Measurements from ENCODE around the gene IGSF3.
"Not testable (repeated sequence)": the region's sequence is repeated elsewhere in the genome, so short reads cannot be mapped to it uniquely, and the experiment has no call there.

Gene IGSF3

GRCh38 chr1:116634386-116634785 is 33.1 kb downstream of the IGSF3 start:
- H3K9me3 Mint-ChIP-seq; H3K27ac Mint-ChIP-seq; H3K4me3 Mint-ChIP-seq; H3K36me3 Mint-ChIP-seq (ENCODE audit: low read depth); H3K27me3 Mint-ChIP-seq: not testable (repeated sequence)
- peaks cover 17% of the 10 kb centered on the region for H3K4me1 Mint-ChIP-seq (ENCODE audit: low read depth)

- not testable (repeated sequence) for H3K4me3 Mint-ChIP-seq; H3K9me3 Mint-ChIP-seq; H3K36me3 Mint-ChIP-seq (ENCODE audit: low read depth); H3K27me3 Mint-ChIP-seq; H3K27ac Mint-ChIP-seq
- H3K4me1 Mint-ChIP-seq (ENCODE audit: low read depth) = peaks cover 22% of the 10 kb centered on the region
These were observed 35.3 kb downstream of the IGSF3 start for GRCh38 chr1:116631996-116632925.

- H3K4me1 Mint-ChIP-seq (ENCODE audit: low read depth) = peaks cover 21% of the 10 kb centered on the region
- not testable (repeated sequence) for H3K36me3 Mint-ChIP-seq (ENCODE audit: low read depth); H3K27me3 Mint-ChIP-seq; H3K27ac Mint-ChIP-seq; H3K4me3 Mint-ChIP-seq; H3K9me3 Mint-ChIP-seq
These were observed 36.0 kb downstream of the IGSF3 start for GRCh38 chr1:116631554-116631953.

GRCh38 chr1:116630057-116630456 is 37.5 kb downstream of the IGSF3 start:
- not testable (repeated sequence) for H3K27ac Mint-ChIP-seq; H3K4me3 Mint-ChIP-seq; H3K9me3 Mint-ChIP-seq; H3K27me3 Mint-ChIP-seq; H3K36me3 Mint-ChIP-seq (ENCODE audit: low read depth)
- peaks cover 21% of the 10 kb centered on the region for H3K4me1 Mint-ChIP-seq (ENCODE audit: low read depth)

GRCh38 chr1:116629441-116629840 is 38.1 kb downstream of the IGSF3 start:
- H3K4me3 Mint-ChIP-seq; H3K27me3 Mint-ChIP-seq; H3K9me3 Mint-ChIP-seq; H3K36me3 Mint-ChIP-seq (ENCODE audit: low read depth); H3K27ac Mint-ChIP-seq: not testable (repeated sequence)
- peaks cover 24% of the 10 kb centered on the region for H3K4me1 Mint-ChIP-seq (ENCODE audit: low read depth)

- no peaks in the 10 kb centered on the region for H3K36me3 Mint-ChIP-seq (ENCODE audit: low read depth)
- H3K27ac Mint-ChIP-seq = peak overlapping the region; percentile 79
- no peaks in the 10 kb centered on the region for H3K9me3 Mint-ChIP-seq
- peaks cover 24% of the 10 kb centered on the region for H3K4me1 Mint-ChIP-seq (ENCODE audit: low read depth)
- no peaks in the 10 kb centered on the region for H3K27me3 Mint-ChIP-seq
- peak overlapping the region; percentile 30 for H3K4me3 Mint-ChIP-seq
These were observed 39.1 kb downstream of the IGSF3 start for GRCh38 chr1:116628448-116628847.

- H3K27me3 Mint-ChIP-seq; H3K4me3 Mint-ChIP-seq; H3K27ac Mint-ChIP-seq; H3K36me3 Mint-ChIP-seq (ENCODE audit: low read depth); H3K9me3 Mint-ChIP-seq: not testable (repeated sequence)
- peaks cover 24% of the 10 kb centered on the region for H3K4me1 Mint-ChIP-seq (ENCODE audit: low read depth)
These were observed 40.2 kb downstream of the IGSF3 start for GRCh38 chr1:116627357-116627756.

- not testable (repeated sequence) for H3K9me3 Mint-ChIP-seq; H3K36me3 Mint-ChIP-seq (ENCODE audit: low read depth); H3K27me3 Mint-ChIP-seq; H3K4me3 Mint-ChIP-seq; H3K27ac Mint-ChIP-seq
- peaks cover 24% of the 10 kb centered on the region for H3K4me1 Mint-ChIP-seq (ENCODE audit: low read depth)
These were observed 40.6 kb downstream of the IGSF3 start for GRCh38 chr1:116626915-116627314.

GRCh38 chr1:116625155-116625554 is 42.4 kb downstream of the IGSF3 start:
- not testable (repeated sequence) for H3K36me3 Mint-ChIP-seq (ENCODE audit: low read depth); H3K27ac Mint-ChIP-seq; H3K27me3 Mint-ChIP-seq; H3K4me3 Mint-ChIP-seq; H3K9me3 Mint-ChIP-seq
- peaks cover 24% of the 10 kb centered on the region for H3K4me1 Mint-ChIP-seq (ENCODE audit: low read depth)

- Mint-ChIP-seq H3K9me3 (no peaks in the 10 kb centered on the region), H3K27me3 (peaks cover 9% of the 10 kb centered on the region), H3K27ac (no peak overlapping the region), H3K4me1 (ENCODE audit: low read depth) (peaks cover 16% of the 10 kb centered on the region), H3K36me3 (ENCODE audit: low read depth) (no peaks in the 10 kb centered on the region), H3K4me3 (no peak overlapping the region)
These were observed 43.5 kb downstream of the IGSF3 start for GRCh38 chr1:116624040-116624439.

GRCh38 chr1:116622496-116622895 is 45.0 kb downstream of the IGSF3 start:
- peak overlapping the region; percentile 23 for H3K27ac Mint-ChIP-seq
- H3K9me3 Mint-ChIP-seq; H3K4me3 Mint-ChIP-seq; H3K36me3 Mint-ChIP-seq (ENCODE audit: low read depth); H3K4me1 Mint-ChIP-seq (ENCODE audit: low read depth): not testable (repeated sequence)
- H3K27me3 Mint-ChIP-seq = peaks cover 11% of the 10 kb centered on the region

GRCh38 chr1:116621756-116622155 is 45.8 kb downstream of the IGSF3 start:
- not testable (repeated sequence) for H3K9me3 Mint-ChIP-seq; H3K27ac Mint-ChIP-seq; H3K4me3 Mint-ChIP-seq; H3K4me1 Mint-ChIP-seq (ENCODE audit: low read depth); H3K36me3 Mint-ChIP-seq (ENCODE audit: low read depth)
- peaks cover 11% of the 10 kb centered on the region for H3K27me3 Mint-ChIP-seq

GRCh38 chr1:116620392-116620791 is 47.1 kb downstream of the IGSF3 start:
- not testable (repeated sequence) for H3K4me1 Mint-ChIP-seq (ENCODE audit: low read depth); H3K27ac Mint-ChIP-seq; H3K36me3 Mint-ChIP-seq (ENCODE audit: low read depth); H3K4me3 Mint-ChIP-seq; H3K9me3 Mint-ChIP-seq
- peaks cover 11% of the 10 kb centered on the region for H3K27me3 Mint-ChIP-seq

GRCh38 chr1:116619106-116619505 is 48.4 kb downstream of the IGSF3 start:
- not testable (repeated sequence) for H3K9me3 Mint-ChIP-seq; H3K4me1 Mint-ChIP-seq (ENCODE audit: low read depth); H3K4me3 Mint-ChIP-seq; H3K36me3 Mint-ChIP-seq (ENCODE audit: low read depth); H3K27ac Mint-ChIP-seq
- peaks cover 11% of the 10 kb centered on the region for H3K27me3 Mint-ChIP-seq

GRCh38 chr1:116617808-116618207 is 49.7 kb downstream of the IGSF3 start:
- not testable (repeated sequence) for H3K27ac Mint-ChIP-seq; H3K36me3 Mint-ChIP-seq (ENCODE audit: low read depth); H3K9me3 Mint-ChIP-seq; H3K4me1 Mint-ChIP-seq (ENCODE audit: low read depth); H3K4me3 Mint-ChIP-seq
- H3K27me3 Mint-ChIP-seq = peaks cover 11% of the 10 kb centered on the region

- H3K4me1 Mint-ChIP-seq (ENCODE audit: low read depth) = peaks cover 22% of the 10 kb centered on the region
- H3K27me3 Mint-ChIP-seq; H3K9me3 Mint-ChIP-seq; H3K36me3 Mint-ChIP-seq (ENCODE audit: low read depth); H3K4me3 Mint-ChIP-seq; H3K27ac Mint-ChIP-seq: not testable (repeated sequence)
These were observed 53.7 kb downstream of the IGSF3 start for GRCh38 chr1:116613825-116614224.

All from stimulated activated naive CD8-positive, alpha-beta T cell treated with anti-CD3 and anti-CD28 coated beads, Interleukin-15, Interleukin-2, amounts not matched to agents 100 ng/mL and 50 ng/mL, for 24 hours (primary cell).